OCI-LY1 (cell line): ENCODE data around the gene EPN2.
A peak's percentile ranks its signal among the peaks of the same experiment; 100 is the strongest.

Experiments used
- H2AFZ ChIP-seq: fragments of 200-600 bp; sonication (generic), shearing (Covaris generic); 2 replicates; pipeline ENCODE4 v1.6.0; 2014; ENCODE audit warnings: antibody characterized with exemption, mild to moderate bottlenecking, low read length
- H3F3A ChIP-seq: fragments of 200-600 bp; sonication (generic), shearing (Covaris generic); 2 replicates; pipeline ENCODE4 v1.6.0; 2014; ENCODE audit warnings: mild to moderate bottlenecking, antibody characterized with exemption, low read length, moderate library complexity; ENCODE audit not compliant: insufficient read depth
- H3K27ac ChIP-seq: fragments of 200-600 bp; sonication (generic); 2 replicates; pipeline ENCODE4 v1.5.1; 2014; ENCODE audit warnings: low read length, mixed run types, mild to moderate bottlenecking, low read depth; ENCODE audit not compliant: poor library complexity, severe bottlenecking
- H3K27me3 ChIP-seq: fragments of 200-600 bp; sonication (generic); 2 replicates; pipeline ENCODE4 v1.6.0; 2014; ENCODE audit warnings: antibody characterized with exemption, mild to moderate bottlenecking, low read length, moderate library complexity; ENCODE audit not compliant: insufficient read depth
- H3K36me3 ChIP-seq: fragments of 200-600 bp; sonication (generic); 2 replicates; pipeline ENCODE4 v1.6.1; 2014; ENCODE audit warnings: mild to moderate bottlenecking, antibody characterized with exemption, low read length, moderate library complexity, mixed read lengths; ENCODE audit not compliant: insufficient read depth
- H3K4me1 ChIP-seq: fragments of 200-600 bp; sonication (generic); 2 replicates; pipeline ENCODE4 v1.5.1; 2014; ENCODE audit warnings: mild to moderate bottlenecking, low read length, moderate library complexity; ENCODE audit not compliant: insufficient read depth, severe bottlenecking
- H3K4me2 ChIP-seq: fragments of 200-600 bp; sonication (generic), shearing (Covaris generic); 2 replicates; pipeline ENCODE4 v1.6.1; 2014; ENCODE audit warnings: low read length
- H3K4me3 ChIP-seq: fragments of 200-600 bp; sonication (generic); 2 replicates; pipeline ENCODE4 v1.5.1; 2014; ENCODE audit warnings: low read length, low read depth, mild to moderate bottlenecking, mixed read lengths; ENCODE audit not compliant: poor library complexity, severe bottlenecking
- H3K79me2 ChIP-seq: fragments of 200-600 bp; shearing (Covaris generic); 2 replicates; pipeline ENCODE4 v1.6.1; 2016; ENCODE audit warnings: mixed run types, low read length, mixed read lengths; ENCODE audit not compliant: insufficient read depth
- H3K9ac ChIP-seq: fragments of 200-600 bp; sonication (generic), shearing (Covaris generic); 2 replicates; pipeline ENCODE4 v1.6.1; 2014; ENCODE audit warnings: mild to moderate bottlenecking, low read length, mixed read lengths
- H3K9me2 ChIP-seq: fragments of 200-600 bp; sonication (generic), shearing (Covaris generic); 2 replicates; pipeline ENCODE4 v1.6.1; 2014; ENCODE audit warnings: low read depth, mild to moderate bottlenecking, low read length, mixed read lengths
- H3K9me3 ChIP-seq: fragments of 200-600 bp; shearing (Covaris generic); 2 replicates; pipeline ENCODE4 v1.6.1; 2014; ENCODE audit warnings: low read length, mixed read lengths
- H4K20me1 ChIP-seq: fragments of 200-600 bp; sonication (generic), shearing (Covaris generic); 2 replicates; pipeline ENCODE4 v1.6.0; 2016; ENCODE audit warnings: mild to moderate bottlenecking, low read length; ENCODE audit not compliant: insufficient read depth
- EZH2 ChIP-seq: fragments of 200-600 bp; sonication (generic), shearing (Covaris generic); IDR thresholded peaks from 2 replicates; pipeline ENCODE4 v1.8.0; 2017; ENCODE audit warnings: borderline replicate concordance, mixed run types, mild to moderate bottlenecking, antibody characterized with exemption, low read length, moderate library complexity, mixed read lengths
- TF ChIP-seq, protein P1 (sequence below): fragments of 200-600 bp; sonication (generic), shearing (Covaris generic); IDR thresholded peaks from 2 replicates; pipeline ENCODE4 v1.5.1; 2017; ENCODE audit warnings: mild to moderate bottlenecking, antibody characterized with exemption, low read length, moderate library complexity, mixed read lengths

EPN2 gene

DNA sequence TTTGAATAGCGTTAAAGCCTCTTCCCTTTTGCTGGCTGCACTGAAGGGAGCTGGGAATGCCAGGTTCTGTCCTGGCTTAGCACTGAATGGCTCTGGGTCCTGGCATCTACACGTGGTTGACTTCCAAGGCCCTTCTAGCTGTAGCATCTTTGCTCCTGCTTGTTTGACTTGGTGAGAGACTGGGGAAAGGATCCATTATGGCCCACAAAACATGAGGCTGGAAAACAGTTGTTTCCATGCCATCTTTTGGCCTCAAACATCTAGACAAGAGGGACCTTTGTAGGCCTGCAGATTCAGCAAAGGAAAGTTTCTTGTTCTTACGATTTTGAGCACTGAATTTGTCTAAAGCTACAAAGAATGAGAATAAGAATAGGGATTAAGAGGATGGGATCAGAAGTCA is 32.5 kb downstream of the EPN2 start:
- Histone ChIP-seq H3K36me3 (no peaks in the 10 kb centered on the region), H3K9me3 (no peaks in the 10 kb centered on the region), H3F3A (no peaks in the 10 kb centered on the region), H3K27me3 (0 out of 2 replicates have a peak, but pooled peaks cover 5% of the 10 kb centered on the region), H3K9me2 (no peaks in the 10 kb centered on the region), H3K27ac (no peak overlapping the region), H3K9ac (no peak overlapping the region), H3K4me1 (peaks cover 17% of the 10 kb centered on the region), H2AFZ (no peak overlapping the region), H3K79me2 (no peaks in the 10 kb centered on the region), H3K4me2 (no peak overlapping the region), H4K20me1 (no peaks in the 10 kb centered on the region), H3K4me3 (no peak overlapping the region)
- TF ChIP-seq, protein P1, sequence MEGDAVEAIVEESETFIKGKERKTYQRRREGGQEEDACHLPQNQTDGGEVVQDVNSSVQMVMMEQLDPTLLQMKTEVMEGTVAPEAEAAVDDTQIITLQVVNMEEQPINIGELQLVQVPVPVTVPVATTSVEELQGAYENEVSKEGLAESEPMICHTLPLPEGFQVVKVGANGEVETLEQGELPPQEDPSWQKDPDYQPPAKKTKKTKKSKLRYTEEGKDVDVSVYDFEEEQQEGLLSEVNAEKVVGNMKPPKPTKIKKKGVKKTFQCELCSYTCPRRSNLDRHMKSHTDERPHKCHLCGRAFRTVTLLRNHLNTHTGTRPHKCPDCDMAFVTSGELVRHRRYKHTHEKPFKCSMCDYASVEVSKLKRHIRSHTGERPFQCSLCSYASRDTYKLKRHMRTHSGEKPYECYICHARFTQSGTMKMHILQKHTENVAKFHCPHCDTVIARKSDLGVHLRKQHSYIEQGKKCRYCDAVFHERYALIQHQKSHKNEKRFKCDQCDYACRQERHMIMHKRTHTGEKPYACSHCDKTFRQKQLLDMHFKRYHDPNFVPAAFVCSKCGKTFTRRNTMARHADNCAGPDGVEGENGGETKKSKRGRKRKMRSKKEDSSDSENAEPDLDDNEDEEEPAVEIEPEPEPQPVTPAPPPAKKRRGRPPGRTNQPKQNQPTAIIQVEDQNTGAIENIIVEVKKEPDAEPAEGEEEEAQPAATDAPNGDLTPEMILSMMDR, result no peak
- TF ChIP-seq EZH2, result no peak

DNA sequence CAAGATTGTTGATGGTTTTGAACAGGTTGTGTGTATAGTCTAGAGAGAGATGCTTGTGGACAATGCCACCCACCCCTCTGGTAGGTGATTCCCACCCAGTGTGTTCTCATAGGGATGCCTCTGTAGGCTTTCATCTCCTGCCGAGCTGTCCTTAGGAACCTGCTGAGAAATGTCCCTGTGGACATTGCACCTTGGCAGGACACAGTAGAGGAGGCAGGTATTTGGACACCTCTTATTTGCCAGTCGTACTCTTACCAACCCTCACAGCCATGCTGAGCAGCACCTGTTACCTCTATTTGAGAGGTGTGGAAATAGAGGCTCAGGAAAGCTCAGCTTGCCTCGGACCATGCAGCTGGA is 33.2 kb downstream of the EPN2 start:
- H3K27me3 ChIP-seq, result 0 out of 2 replicates have a peak, but pooled peaks cover 5% of the 10 kb centered on the region
- H3K9ac ChIP-seq, result no peak overlapping the region
- peaks cover 17% of the 10 kb centered on the region for H3K4me1 ChIP-seq
- H3K27ac ChIP-seq, result no peak overlapping the region
- no peaks in the 10 kb centered on the region for H3K9me2 ChIP-seq
- H3K4me2 ChIP-seq, result no peak overlapping the region
- H3F3A ChIP-seq, result no peaks in the 10 kb centered on the region
- H3K9me3 ChIP-seq, result no peaks in the 10 kb centered on the region
- no peaks in the 10 kb centered on the region for H3K36me3 ChIP-seq
- TF ChIP-seq, protein P1, result no peak
- TF ChIP-seq EZH2, result no peak
- no peaks in the 10 kb centered on the region for H3K79me2 ChIP-seq
- H2AFZ ChIP-seq, result no peak overlapping the region
- no peaks in the 10 kb centered on the region for H4K20me1 ChIP-seq
- H3K4me3 ChIP-seq, result no peak overlapping the region

DNA sequence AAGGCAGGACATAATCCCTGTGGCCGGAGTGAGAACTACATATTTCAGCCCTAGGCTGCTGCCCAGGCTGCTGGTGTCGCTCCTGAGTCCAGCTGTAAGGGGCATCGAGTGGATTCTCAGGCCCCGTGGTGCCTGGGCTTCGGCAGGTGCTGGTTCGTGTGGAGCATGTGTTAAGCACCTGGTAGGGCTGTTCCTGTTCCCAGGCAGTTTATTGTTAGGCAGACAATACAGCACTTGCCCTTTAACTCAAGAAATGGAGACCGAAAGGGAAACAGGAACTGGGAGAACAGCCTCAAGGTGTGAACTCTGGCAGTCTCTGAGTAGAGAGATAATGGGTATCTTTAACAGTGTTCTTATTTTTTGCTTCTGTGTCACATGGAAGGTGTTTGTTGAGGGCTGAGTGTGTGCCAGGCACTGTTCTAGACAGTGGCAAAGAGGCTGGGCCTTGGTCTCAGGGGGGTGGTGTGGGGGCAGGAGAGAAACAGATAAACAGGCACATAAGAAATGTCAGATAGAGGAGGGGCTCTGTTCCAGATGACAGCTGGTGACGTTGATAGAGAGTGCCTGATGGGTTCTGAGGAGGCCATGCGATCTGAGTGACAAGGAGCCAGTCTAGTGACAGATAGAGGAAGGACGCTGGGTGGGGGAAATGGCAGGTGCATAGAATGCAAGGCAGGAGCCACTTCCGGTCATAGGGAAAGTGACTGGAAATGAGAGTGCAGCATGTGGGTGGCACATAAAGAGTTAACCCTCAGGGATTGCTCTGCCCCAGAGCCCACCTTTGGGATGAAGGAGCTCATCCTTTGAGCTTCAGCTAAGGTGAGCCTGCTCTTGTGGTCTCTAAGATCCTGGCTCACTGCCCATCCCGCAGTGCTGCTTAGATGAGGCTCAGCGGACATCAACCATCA is 33.8 kb downstream of the EPN2 start:
- TF ChIP-seq, protein P1, result no peak
- no peak for TF ChIP-seq EZH2
- H3K4me3 ChIP-seq, result no peak overlapping the region
- H3K9ac ChIP-seq, result no peak overlapping the region
- H3K9me2 ChIP-seq, result no peaks in the 10 kb centered on the region
- H3K4me1 ChIP-seq, result peaks cover 17% of the 10 kb centered on the region
- H3K27me3 ChIP-seq, result 0 out of 2 replicates have a peak, but pooled peaks cover 5% of the 10 kb centered on the region
- no peaks in the 10 kb centered on the region for H3F3A ChIP-seq
- no peaks in the 10 kb centered on the region for H3K36me3 ChIP-seq
- H3K9me3 ChIP-seq, result no peaks in the 10 kb centered on the region
- no peaks in the 10 kb centered on the region for H3K79me2 ChIP-seq
- peak overlapping the region; percentile 0 for H3K27ac ChIP-seq
- H2AFZ ChIP-seq, result no peak overlapping the region
- H3K4me2 ChIP-seq, result no peak overlapping the region
- no peaks in the 10 kb centered on the region for H4K20me1 ChIP-seq
